GM12878 (cell line): ENCODE results near the gene ERFL.

Experiments
- CTCF ChIP-seq, 3 experiments: IDR thresholded peaks in 2 of 3; conservative IDR thresholded peaks in 1 of 3; 2 replicates each; pipeline ENCODE4 v1.5.1; 2011; ENCODE audit warnings: low read depth in 3 of 3, low read length in 3 of 3, mild to moderate bottlenecking in 3 of 3, control low read depth in 2 of 3, moderate library complexity in 2 of 3, inconsistent platforms in 1 of 3, mixed read lengths in 1 of 3; ENCODE audit not compliant: control insufficient read depth in 2 of 3, insufficient read depth in 1 of 3; ENCODE audit errors: extremely low read depth in 1 of 3
- EP300 ChIP-seq, 2 experiments: fragments of 150-350 bp in 1 of 2; IDR thresholded peaks; 2 replicates each; pipeline ENCODE4 v1.6.1; 2011 to 2012; ENCODE audit warnings: low read depth in 2 of 2, low read length in 2 of 2, borderline replicate concordance in 1 of 2, improper control_type of control experiment in 1 of 2, inconsistent platforms in 1 of 2; ENCODE audit not compliant: control insufficient read depth in 1 of 2
- RAD51 ChIP-seq: fragments of 450-650 bp; IDR thresholded peaks from 2 replicates; pipeline ENCODE4 v1.6.1; 2016; ENCODE audit warnings: moderate library complexity, mild to moderate bottlenecking, inconsistent platforms

DNA sequence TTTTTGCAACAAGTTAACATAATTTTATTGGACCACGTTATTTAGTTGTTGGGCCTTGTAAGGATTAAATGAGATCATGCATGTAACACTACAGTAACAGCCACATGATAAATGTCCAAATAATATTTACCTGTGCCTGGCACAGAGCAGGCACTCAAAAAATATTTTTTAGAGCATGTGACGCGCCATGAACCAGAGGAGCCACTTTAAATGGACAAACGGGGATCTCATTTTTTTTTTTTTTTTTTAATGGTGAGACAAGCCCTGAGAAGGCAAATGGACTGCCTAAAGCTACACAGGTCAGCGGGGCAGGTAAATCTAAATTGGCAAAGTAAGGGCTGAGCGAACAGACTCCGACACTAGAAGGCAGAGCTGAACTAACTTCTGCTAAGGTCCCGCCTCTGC is 69.0 kb downstream of the ERFL start:
- TF ChIP-seq RAD51, result no peak; the same call in 1 of the 2 replicates
- peak in 1 of 3 experiments; percentile 74; a peak in 2 of 6 replicates for TF ChIP-seq CTCF (IDR thresholded peaks at IDR 0.05 in 2 of 3, conservative IDR thresholded peaks at IDR 0.05 in 1 of 3; ENCODE audit: control insufficient read depth in 2 of 3, extremely low read depth in 1 of 3, insufficient read depth in 1 of 3, low read depth in 3 of 3, low read length in 3 of 3)
- no peak for TF ChIP-seq EP300 (IDR thresholded peaks at IDR 0.05; ENCODE audit: borderline replicate concordance in 1 of 2, control insufficient read depth in 1 of 2, low read depth in 2 of 2, low read length in 2 of 2)
